Tibial nerve (tissue), 4 donors: Measurements from ENCODE around the gene TMCO2. TPM values are rescaled to one million over a fixed set of nuclear protein-coding genes. Genes with fewer than 3 reads are reported as not detected.

Experiments
- DNase-seq, 2 donors: peaks; one replicate each; pipeline ENCODE4 v3.0.0-alpha.2; 2019; ENCODE audit warnings: low spot score in 2 of 2
- H3K27ac ChIP-seq, 4 donors: fragments of 200-600 bp; sonication (generic) in 3 of 4; one replicate each; pipeline ENCODE4 v1.5.1; 2017 to 2019; ENCODE audit warnings: mild to moderate bottlenecking in 1 of 4
- H3K27me3 ChIP-seq, 2 donors: fragments of 200-600 bp; sonication (generic) in 1 of 2; one replicate each; pipeline versions ENCODE4 v1.5.1 to v1.6.0; 2017 to 2019
- H3K36me3 ChIP-seq, 3 donors: fragments of 200-600 bp; sonication (generic); one replicate each; pipeline ENCODE4 v1.5.1; 2018 to 2019
- H3K4me1 ChIP-seq, 4 donors: fragments of 200-600 bp; sonication (generic) in 3 of 4; one replicate each; pipeline ENCODE4 v1.5.1; 2017 to 2019
- H3K4me3 ChIP-seq, 4 donors: fragments of 200-600 bp; sonication (generic) in 3 of 4; one replicate each; pipeline ENCODE4 v1.5.1; 2017 to 2019; ENCODE audit warnings: mild to moderate bottlenecking in 1 of 4, moderate library complexity in 1 of 4
- H3K9me3 ChIP-seq, 4 donors: fragments of 200-600 bp; sonication (generic) in 3 of 4; one replicate each; pipeline ENCODE4 v1.5.1; 2017 to 2019
- CTCF ChIP-seq, 5 experiments: fragments of 200-600 bp in 3 of 5; fragments of 450-650 bp in 2 of 5; sonication (generic) in 3 of 5; IDR thresholded peaks; one replicate each; pipeline ENCODE4 v1.5.1; 2016 to 2019; ENCODE audit warnings: antibody characterized with exemption in 5 of 5, mild to moderate bottlenecking in 3 of 5, moderate library complexity in 2 of 5
- EP300 ChIP-seq, 2 donors: sonication (generic); formaldehyde crosslinking; IDR thresholded peaks; one replicate each; pipeline ENCODE4 v1.6.1; 2017; ENCODE audit warnings: antibody characterized with exemption in 2 of 2, mild to moderate bottlenecking in 1 of 2
- POLR2A ChIP-seq, 2 donors: fragments of 450-650 bp; IDR thresholded peaks; one replicate each; pipeline ENCODE4 v1.6.1; 2017; ENCODE audit warnings: antibody characterized with exemption in 2 of 2, mild to moderate bottlenecking in 2 of 2, moderate library complexity in 2 of 2
- WGBS, 2 donors: methylation state at CpG; one replicate each; pipeline ENCODE4 v1.1.5; 2018; 5-methylcytosine and 5-hydroxymethylcytosine counted together
- total RNA-seq, 4 donors: library from RNA; depleted of rRNA; stranded (reverse); fragments of >200 nt; gene quantifications; one replicate each; pipeline ENCODE4 v1.1.0, GENCODE V29; 2016

TMCO2 gene
- total RNA-seq, 4 donors from 2014 or later, result not detected

GRCh38 chr1:40270152-40270834, 22.6 kb downstream of the TMCO2 start:
- TF ChIP-seq CTCF (IDR thresholded peaks at IDR 0.05) (no peak), EP300 (IDR thresholded peaks at IDR 0.05) (no peak), POLR2A (IDR thresholded peaks at IDR 0.05) (no peak)
- Histone ChIP-seq H3K27ac (no peak overlapping the region), H3K36me3 (peaks cover 4 to 89% (median 6%) of the 10 kb centered on the region in 3 donors), H3K4me3 (no peak overlapping the region), H3K9me3 (no peaks in the 10 kb centered on the region), H3K27me3 (no peaks in the 10 kb centered on the region), H3K4me1 (peaks cover 0 to 17% (median 0%) of the 10 kb centered on the region in 4 donors)
- no peak for DNase-seq
- 88 to 89% methylated on average over 3 of the region's 3 CpGs for WGBS, 2 donors

- H3K27me3 ChIP-seq, result no peaks in the 10 kb centered on the region
These were observed 25.0 kb downstream of the TMCO2 start for GRCh38 chr1:40272653-40273213.

GRCh38 chr1:40273547-40274166, 25.9 kb downstream of the TMCO2 start:
- H3K4me3 ChIP-seq, result no peak overlapping the region
- peaks cover 6 to 87% (median 6%) of the 10 kb centered on the region in 3 donors for H3K36me3 ChIP-seq
- H3K9me3 ChIP-seq, result no peaks in the 10 kb centered on the region
- H3K27me3 ChIP-seq, result no peaks in the 10 kb centered on the region
- no peaks in the 10 kb centered on the region for H3K4me1 ChIP-seq
- no peak for DNase-seq
- 73 to 79% methylated on average over 4 of the region's 4 CpGs for WGBS, 2 donors
- no peak for TF ChIP-seq CTCF (IDR thresholded peaks at IDR 0.05)
- TF ChIP-seq POLR2A (IDR thresholded peaks at IDR 0.05), result no peak
- no peak for TF ChIP-seq EP300 (IDR thresholded peaks at IDR 0.05)
- no peak overlapping the region for H3K27ac ChIP-seq

More at GRCh38 chr1:40272653-40273213, 25.0 kb downstream of the TMCO2 start:
- TF ChIP-seq EP300 (IDR thresholded peaks at IDR 0.05) (no peak), POLR2A (IDR thresholded peaks at IDR 0.05) (no peak), CTCF (IDR thresholded peaks at IDR 0.05) (no peak)
- Histone ChIP-seq H3K4me3 (no peak overlapping the region), H3K4me1 (peaks cover 0 to 8% (median 0%) of the 10 kb centered on the region in 4 donors), H3K9me3 (no peaks in the 10 kb centered on the region), H3K27ac (no peak overlapping the region), H3K36me3 (peaks cover 6 to 95% (median 6%) of the 10 kb centered on the region in 3 donors)
- 92 to 95% methylated on average over 3 of the region's 3 CpGs for WGBS, 2 donors
- DNase-seq, result no peak

GRCh38 chr1:40274331-40274730, 26.6 kb downstream of the TMCO2 start:
- TF ChIP-seq CTCF (IDR thresholded peaks at IDR 0.05) (no peak), EP300 (IDR thresholded peaks at IDR 0.05) (no peak), POLR2A (IDR thresholded peaks at IDR 0.05) (no peak)
- 95 to 98% methylated on average over 2 of the region's 2 CpGs for WGBS, 2 donors
- no peak for DNase-seq
- Histone ChIP-seq H3K4me3 (no peak overlapping the region), H3K27me3 (no peaks in the 10 kb centered on the region), H3K27ac (no peak overlapping the region), H3K9me3 (no peaks in the 10 kb centered on the region), H3K36me3 (peaks cover 5 to 85% (median 6%) of the 10 kb centered on the region in 3 donors), H3K4me1 (no peaks in the 10 kb centered on the region)

GRCh38 chr1:40276122-40276521, 28.4 kb downstream of the TMCO2 start:
- no peak overlapping the region for H3K4me3 ChIP-seq
- no peak for TF ChIP-seq CTCF (IDR thresholded peaks at IDR 0.05)
- H3K4me1 ChIP-seq, result no peaks in the 10 kb centered on the region
- H3K36me3 ChIP-seq, result peaks cover 0 to 85% (median 2%) of the 10 kb centered on the region in 3 donors
- no peak for DNase-seq
- H3K9me3 ChIP-seq, result no peaks in the 10 kb centered on the region
- H3K27ac ChIP-seq, result no peak overlapping the region
- 93 to 94% methylated on average over 3 of the region's 3 CpGs for WGBS, 2 donors
- no peaks in the 10 kb centered on the region for H3K27me3 ChIP-seq
